Chondrocyte (in vitro differentiated cells): ENCODE measurements around the gene TMTC4. TPM values are rescaled to one million over a fixed set of nuclear protein-coding genes. Genes with fewer than 3 reads are reported as not detected.
"Not testable (repeated sequence)": the region's sequence is repeated elsewhere in the genome, so short reads cannot be mapped to it uniquely, and the experiment has no call there.

Source experiments
- DNase-seq: peaks from one replicate; pipeline ENCODE4 v3.0.0; 2021; ENCODE audit warnings: mixed read lengths, low spot score
- H3K27ac Mint-ChIP-seq: one replicate; pipeline ENCODE4 v1.8.0; 2021; ENCODE audit warnings: mild to moderate bottlenecking, moderate library complexity, mixed read lengths; ENCODE audit not compliant: unreplicated experiment
- H3K27me3 Mint-ChIP-seq: 2 replicates; pipeline ENCODE4 v1.8.0; 2021; ENCODE audit warnings: low read depth, mixed read lengths
- H3K36me3 Mint-ChIP-seq: 2 replicates; pipeline ENCODE4 v1.8.0; 2021; ENCODE audit warnings: low read depth, mixed read lengths
- H3K4me1 Mint-ChIP-seq: 2 replicates; pipeline ENCODE4 v1.8.0; 2021; ENCODE audit warnings: low read depth, mild to moderate bottlenecking, mixed read lengths
- H3K4me3 Mint-ChIP-seq: one replicate; pipeline ENCODE4 v1.8.0; 2021; ENCODE audit warnings: mild to moderate bottlenecking, moderate library complexity, mixed read lengths; ENCODE audit not compliant: unreplicated experiment
- H3K9me3 Mint-ChIP-seq: 2 replicates; pipeline ENCODE4 v1.8.0; 2021; ENCODE audit warnings: low read depth, mixed read lengths
- CTCF ChIP-seq: fragments of 200-600 bp; sonication (generic); IDR thresholded peaks from 2 replicates; pipeline ENCODE4 v1.5.0; 2021; ENCODE audit warnings: antibody characterized with exemption, mild to moderate bottlenecking, moderate library complexity
- total RNA-seq: library from RNA; stranded (reverse); gene quantifications from 3 replicates; pipeline ENCODE4 v1.2.1, GENCODE V29; 2021

The TMTC4 gene
- total RNA-seq, 1 donor from 2014 or later: 11.5 TPM

- no peak for DNase-seq
- peaks cover 15% of the 10 kb centered on the region for H3K9me3 Mint-ChIP-seq
- H3K4me1 Mint-ChIP-seq: no peaks in the 10 kb centered on the region
- H3K27ac Mint-ChIP-seq: no peak overlapping the region
- H3K4me3 Mint-ChIP-seq: no peak overlapping the region
- H3K36me3 Mint-ChIP-seq: peaks cover 3% of the 10 kb centered on the region
- H3K27me3 Mint-ChIP-seq: peaks cover 3% of the 10 kb centered on the region
- no peak for TF ChIP-seq CTCF
These were observed 14.6 kb upstream of the TMTC4 start for GRCh38 chr13:100689191-100689590.

GRCh38 chr13:100680131-100680530, 5.5 kb upstream of the TMTC4 start:
- Mint-ChIP-seq H3K9me3 (peaks cover 3% of the 10 kb centered on the region), H3K36me3 (no peaks in the 10 kb centered on the region), H3K4me3 (no peak overlapping the region)

GRCh38 chr13:100677128-100677527, 2.5 kb upstream of the TMTC4 start:
- H3K4me1 Mint-ChIP-seq: peaks cover 22% of the 10 kb centered on the region
- H3K36me3 Mint-ChIP-seq, DNase-seq, H3K27ac Mint-ChIP-seq, H3K4me3 Mint-ChIP-seq, H3K27me3 Mint-ChIP-seq, H3K9me3 Mint-ChIP-seq: not testable (repeated sequence)

More at GRCh38 chr13:100680131-100680530, 5.5 kb upstream of the TMTC4 start:
- no peak for DNase-seq
- Mint-ChIP-seq H3K27me3 (no peaks in the 10 kb centered on the region), H3K27ac (no peak overlapping the region), H3K4me1 (peaks cover 9% of the 10 kb centered on the region)
- TF ChIP-seq CTCF: no peak

GRCh38 chr13:100675661-100676129, 1.1 kb upstream of the TMTC4 start:
- H3K4me3 Mint-ChIP-seq: peak overlapping the region; percentile 86
- no peak for DNase-seq
- no peaks in the 10 kb centered on the region for H3K27me3 Mint-ChIP-seq
- H3K9me3 Mint-ChIP-seq: peaks cover 3% of the 10 kb centered on the region
- no peak for TF ChIP-seq CTCF
- H3K27ac Mint-ChIP-seq: peak overlapping the region; percentile 74
- H3K4me1 Mint-ChIP-seq: peaks cover 22% of the 10 kb centered on the region
- no peaks in the 10 kb centered on the region for H3K36me3 Mint-ChIP-seq

GRCh38 chr13:100674872-100675660, 471 bp upstream of the TMTC4 start:
- peak; percentile 100 for DNase-seq
- H3K9me3 Mint-ChIP-seq: no peaks in the 10 kb centered on the region
- TF ChIP-seq CTCF: peak; percentile 75

More at GRCh38 chr13:100674872-100675660, 471 bp upstream of the TMTC4 start:
- peak overlapping the region; percentile 86 for H3K4me3 Mint-ChIP-seq
- H3K4me1 Mint-ChIP-seq: peaks cover 22% of the 10 kb centered on the region
- H3K27me3 Mint-ChIP-seq: no peaks in the 10 kb centered on the region
- no peaks in the 10 kb centered on the region for H3K36me3 Mint-ChIP-seq
- peak overlapping the region; percentile 74 for H3K27ac Mint-ChIP-seq
